A673 (cell line): ENCODE results near the gene KRT8. TPM values are rescaled to one million over a fixed set of nuclear protein-coding genes. Genes with fewer than 3 reads are reported as not detected.

Source experiments
- BruUV-seq: library from RNA; stranded (reverse); fragments of 400-500 nt; replicated peaks from 2 replicates; lab custom pipeline; 2021; lab: Mats Ljungman, UMichigan
- CTCF ChIA-PET: fragments of 300-600 bp; sonication (Branson Sonifier 250); formaldehyde crosslinking; loops from one replicate; lab custom pipeline; 2022; ENCODE audit warnings: antibody characterized with exemption; lab: Charles Lee
- POLR2A ChIA-PET: fragments of 300-600 bp; sonication (Branson Sonifier 250); formaldehyde crosslinking; loops from one replicate; lab custom pipeline; 2022; ENCODE audit warnings: antibody characterized with exemption; ENCODE audit not compliant: low non-redundant PET; lab: Charles Lee
- DNase-seq: peaks from one replicate; pipeline ENCODE4 v3.0.0-alpha.2; 2015; ENCODE audit warnings: low spot score
- H3K27ac ChIP-seq: fragments of 200-600 bp; sonication (generic); 2 replicates; pipeline ENCODE4 v1.5.1; 2016; ENCODE audit warnings: mixed run types, low read depth, mild to moderate bottlenecking, mixed read lengths, antibody characterized with exemption, low read length; ENCODE audit not compliant: poor library complexity, severe bottlenecking
- H3K27me3 ChIP-seq: fragments of 200-600 bp; sonication (generic); replicated peaks from 2 replicates; pipeline ENCODE4 v1.6.1; 2017; ENCODE audit warnings: mixed run types, low read depth, mild to moderate bottlenecking, mixed read lengths, antibody characterized with exemption, low read length; ENCODE audit not compliant: insufficient read depth, poor library complexity
- H3K36me3 ChIP-seq: fragments of 200-600 bp; sonication (generic); 2 replicates; pipeline ENCODE4 v1.6.1; 2016; ENCODE audit warnings: mixed run types, mild to moderate bottlenecking, mixed read lengths, antibody characterized with exemption, low read length; ENCODE audit not compliant: insufficient read depth, poor library complexity, severe bottlenecking
- H3K4me1 ChIP-seq: fragments of 200-600 bp; sonication (generic); 2 replicates; pipeline ENCODE4 v1.6.1; 2017; ENCODE audit warnings: mixed run types, mild to moderate bottlenecking, mixed read lengths, antibody characterized with exemption, low read length; ENCODE audit not compliant: insufficient read depth, poor library complexity, severe bottlenecking
- H3K4me3 ChIP-seq: fragments of 200-600 bp; sonication (generic); 2 replicates; pipeline ENCODE4 v1.5.1; 2016; ENCODE audit warnings: low read depth, mixed run types, mild to moderate bottlenecking, mixed read lengths, low read length; ENCODE audit not compliant: poor library complexity, severe bottlenecking
- H3K9me3 ChIP-seq: fragments of 200-600 bp; sonication (generic); 2 replicates; pipeline ENCODE4 v1.6.1; 2016; ENCODE audit warnings: mixed run types, low read depth, mild to moderate bottlenecking, mixed read lengths, antibody characterized with exemption, low read length; ENCODE audit not compliant: poor library complexity, severe bottlenecking
- CTCF ChIP-seq: fragments of 300-800, 200-600 bp; sonication (generic); conservative IDR thresholded peaks from 2 replicates; pipeline ENCODE4 v1.5.1; 2017; ENCODE audit warnings: low read depth, mild to moderate bottlenecking, antibody characterized with exemption, low read length, moderate library complexity, mixed read lengths
- EZH2 ChIP-seq: fragments of 200-600 bp; sonication (generic); IDR thresholded peaks from 2 replicates; pipeline ENCODE4 v1.6.1; 2017; ENCODE audit warnings: borderline replicate concordance, low read depth, mild to moderate bottlenecking, mixed read lengths, antibody characterized with exemption, low read length; ENCODE audit not compliant: poor library complexity, severe bottlenecking
- intact Hi-C: fragments of 100-400 bp; cut with micrococcal nuclease; formaldehyde crosslinking; loops from one replicate; pipeline ENCODE4 v1.10.0; 2022; ENCODE audit not compliant: unreplicated experiment
- total RNA-seq: library from RNA; stranded (reverse); gene quantifications from 2 replicates; pipeline ENCODE4 v1.2.3, GENCODE V29; 2021

The KRT8 gene
- total RNA-seq, 1 experiment from 2014 or later, result 15.4 TPM

DNA sequence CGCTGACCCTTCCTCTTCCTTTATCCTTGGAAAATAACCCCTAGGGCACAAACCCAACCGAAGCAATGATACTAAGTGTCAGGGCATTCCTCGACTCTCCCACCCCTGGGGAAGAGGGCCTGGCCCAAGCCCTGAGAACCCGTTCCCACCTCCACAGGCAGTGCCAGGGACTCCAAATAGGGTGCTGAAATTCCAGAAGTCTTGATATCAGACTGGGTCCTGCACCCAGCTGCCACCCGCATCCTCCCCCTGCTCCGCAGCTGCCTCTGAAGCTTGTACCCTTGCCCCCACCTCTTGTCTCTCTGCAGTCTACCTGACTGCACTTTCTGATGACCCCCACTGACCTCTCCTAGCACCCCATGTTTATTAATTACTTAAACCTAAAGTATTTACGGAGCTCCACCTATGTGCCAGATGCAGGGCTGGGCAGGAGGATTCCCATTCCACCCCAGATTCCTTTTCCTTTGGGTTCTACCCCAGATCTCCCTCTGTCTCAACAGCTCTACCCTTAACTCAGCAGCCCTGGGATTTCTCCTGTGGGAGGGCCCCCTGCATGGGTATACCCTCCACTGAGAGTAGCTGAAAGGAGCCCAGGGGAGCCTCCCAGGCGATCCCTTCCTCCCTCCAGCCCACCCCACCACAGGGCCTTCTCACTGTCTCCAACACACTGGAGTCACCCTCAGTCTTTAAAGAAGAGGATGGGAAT lies 40.0 kb upstream of the KRT8 start:
- peak overlapping the region; percentile 91 for H3K27ac ChIP-seq
- CTCF ChIA-PET, result no interaction called here

GRCh38 chr12:52942901-52943181 lies 38.0 kb upstream of the KRT8 start:
- no peaks in the 10 kb centered on the region for H3K36me3 ChIP-seq
- no peak overlapping the region for H3K4me3 ChIP-seq
- DNase-seq, result no peak
- ChIA-PET CTCF (no interaction called here), POLR2A (no interaction called here)
- no peaks in the 10 kb centered on the region for H3K9me3 ChIP-seq
- peaks cover 46% of the 10 kb centered on the region for H3K4me1 ChIP-seq
- H3K27me3 ChIP-seq, result no peaks in the 10 kb centered on the region
- peak overlapping the region; percentile 28 for H3K27ac ChIP-seq
- intact Hi-C loops, result no loop called here
- BruUV-seq, result no TSS peak
- TF ChIP-seq EZH2 (no peak), CTCF (no peak)

More for the DNA sequence above, 40.0 kb upstream of the KRT8 start:
- Histone ChIP-seq H3K4me1 (peaks cover 50% of the 10 kb centered on the region), H3K27me3 (no peaks in the 10 kb centered on the region), H3K9me3 (no peaks in the 10 kb centered on the region), H3K36me3 (no peaks in the 10 kb centered on the region), H3K4me3 (no peak overlapping the region)
- no peak for DNase-seq
- POLR2A ChIA-PET, result interaction anchor here (0.6 kb wide), 1 partner anchor 92 kb away, joined by 3 read pairs; no protein-coding TSS in a partner anchor
- TF ChIP-seq EZH2, result no peak
- TF ChIP-seq CTCF, result no peak
- intact Hi-C loops, result loop anchor here (5.0 kb wide), 1 partner anchor 62 kb away; the partner anchor contains the start of gene EIF4B
- BruUV-seq, result no TSS peak

GRCh38 chr12:52942066-52942900 lies 37.4 kb upstream of the KRT8 start:
- Histone ChIP-seq H3K36me3 (no peaks in the 10 kb centered on the region), H3K9me3 (no peaks in the 10 kb centered on the region), H3K27ac (peak overlapping the region; percentile 28), H3K27me3 (no peaks in the 10 kb centered on the region), H3K4me1 (peaks cover 44% of the 10 kb centered on the region), H3K4me3 (no peak overlapping the region)
- no peak for TF ChIP-seq CTCF
- TF ChIP-seq EZH2, result no peak
- BruUV-seq, result no TSS peak
- DNase-seq, result no peak
- CTCF ChIA-PET, result no interaction called here
- intact Hi-C loops, result no loop called here
- POLR2A ChIA-PET, result no interaction called here
